Measurements from ENCODE around the gene RBFOX1.

The RBFOX1 gene

GRCh38 chr16:7369204-7369603 is 36.6 kb downstream of the RBFOX1 start:
- H3K27ac ChIP-seq: no peak overlapping the region
- no peak for TF ChIP-seq ZFX (IDR thresholded peaks at IDR 0.05; ENCODE audit: borderline replicate concordance)
- no peak for TF ChIP-seq CTCF (IDR thresholded peaks at IDR 0.05)

GRCh38 chr16:7372095-7372494 is 39.5 kb downstream of the RBFOX1 start:
- TF ChIP-seq ZFX (IDR thresholded peaks at IDR 0.05; ENCODE audit: borderline replicate concordance): no peak
- no peak for TF ChIP-seq CTCF (IDR thresholded peaks at IDR 0.05)
- H3K27ac ChIP-seq: no peak overlapping the region

- TF ChIP-seq CTCF (IDR thresholded peaks at IDR 0.05) (no peak), ZFX (IDR thresholded peaks at IDR 0.05; ENCODE audit: borderline replicate concordance) (no peak)
- no peak overlapping the region for H3K27ac ChIP-seq
Observed at GRCh38 chr16:7373776-7374175, 41.1 kb downstream of the RBFOX1 start.

- TF ChIP-seq ZFX (IDR thresholded peaks at IDR 0.05; ENCODE audit: borderline replicate concordance) (no peak), CTCF (IDR thresholded peaks at IDR 0.05) (no peak)
- no peak overlapping the region for H3K27ac ChIP-seq
Observed at GRCh38 chr16:7374614-7375174, 42.0 kb downstream of the RBFOX1 start.

GRCh38 chr16:7376227-7376626 is 43.6 kb downstream of the RBFOX1 start:
- H3K27ac ChIP-seq: no peak overlapping the region
- TF ChIP-seq ZFX (IDR thresholded peaks at IDR 0.05; ENCODE audit: borderline replicate concordance) (no peak), CTCF (IDR thresholded peaks at IDR 0.05) (no peak)

DNA sequence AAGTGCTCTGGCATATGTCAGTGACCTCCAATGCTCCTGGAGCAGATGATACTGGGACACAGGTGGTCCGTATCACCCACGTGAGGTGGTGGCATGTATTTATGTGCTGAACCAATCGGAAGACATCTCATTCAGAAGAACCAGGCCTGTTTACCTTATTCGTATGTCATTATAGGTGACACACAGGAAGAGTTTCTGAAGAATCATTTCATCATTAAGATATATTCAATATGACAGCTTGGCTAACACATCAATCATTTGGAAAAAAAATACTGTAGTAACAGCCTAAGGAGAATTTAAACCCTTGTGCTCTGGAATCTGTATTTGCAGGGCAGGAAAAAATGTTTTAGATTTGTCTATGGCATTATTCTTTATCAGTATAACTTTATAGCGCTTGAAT is 44.6 kb downstream of the RBFOX1 start:
- no peak overlapping the region for H3K27ac ChIP-seq
- TF ChIP-seq CTCF (IDR thresholded peaks at IDR 0.05): no peak
- no peak for TF ChIP-seq ZFX (IDR thresholded peaks at IDR 0.05; ENCODE audit: borderline replicate concordance)

DNA sequence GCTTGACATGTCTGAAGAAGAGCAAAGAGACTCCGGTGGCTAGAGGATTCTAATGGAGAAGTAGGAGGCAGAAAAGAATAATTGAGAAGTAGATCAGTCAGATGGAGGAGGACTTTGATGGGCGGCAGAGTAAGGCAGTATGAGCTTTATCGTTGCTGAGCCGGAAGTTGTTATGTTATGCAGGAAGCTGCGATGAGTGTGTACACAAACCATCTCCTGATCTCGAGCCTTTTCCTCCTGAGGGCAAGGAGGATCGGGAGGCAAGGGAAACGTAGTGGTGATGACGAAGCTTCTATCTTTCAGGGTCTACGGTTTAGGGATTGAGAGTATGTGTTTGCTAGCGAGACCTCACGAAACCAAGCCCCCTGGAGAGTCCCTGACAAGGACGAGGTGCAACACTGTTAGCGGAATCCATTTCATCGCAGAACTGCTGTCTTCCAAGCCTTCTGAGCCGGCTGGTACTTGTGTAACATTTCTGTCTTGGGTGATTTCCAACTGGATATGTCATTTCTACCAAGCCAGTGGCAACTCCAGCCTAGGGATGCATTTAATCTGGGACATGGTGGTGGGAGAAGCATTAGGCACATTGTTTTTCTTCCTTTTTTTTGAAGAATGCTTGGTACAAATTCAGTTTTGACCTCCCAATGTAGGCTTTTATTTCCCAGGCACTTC is 45.5 kb downstream of the RBFOX1 start:
- H3K27ac ChIP-seq: no peak overlapping the region
- no peak for TF ChIP-seq CTCF (IDR thresholded peaks at IDR 0.05)
- TF ChIP-seq ZFX (IDR thresholded peaks at IDR 0.05; ENCODE audit: borderline replicate concordance): no peak
